ENCODE measurements around the gene NRARP. TPM values are rescaled to one million over a fixed set of nuclear protein-coding genes. Genes with fewer than 3 reads are reported as not detected.

The NRARP gene
- total and polyA plus RNA-seq, 2 of the 8 experiments (the other 6 are each of a cell fraction or from before 2014, with no cell fraction given): 32.5 to 37.2 TPM

GRCh38 chr9:137269231-137269772, 32.8 kb downstream of the NRARP start:
- Histone ChIP-seq H2BK12ac (ENCODE audit: low read depth, low read length) (no peak overlapping the region), H3K4me2 (ENCODE audit: insufficient read depth in 1 of 2, low read depth in 2 of 2, low read length in 2 of 2) (no peak overlapping the region), H3K23ac (ENCODE audit: insufficient read length) (no peak overlapping the region), H3K9me3 (ENCODE audit: insufficient read depth in 2 of 2, low read depth in 1 of 2, low read length in 1 of 2) (no peaks in the 10 kb centered on the region), H3K36me3 (ENCODE audit: control insufficient read depth in 2 of 4, insufficient read depth in 4 of 4, low read length in 3 of 4) (peaks cover 4 to 33% (median 23%) of the 10 kb centered on the region in 4 experiments; a peak in 7 of 8 replicates), H4K91ac (replicated peaks; ENCODE audit: insufficient read length, low read length) (no peak overlapping the region), H3K27me3 (replicated peaks in 1 of 4; ENCODE audit: control insufficient read depth in 3 of 4, extremely low read depth in 1 of 4, insufficient read depth in 3 of 4, low read length in 3 of 4) (no peaks in the 10 kb centered on the region), H2AK5ac (ENCODE audit: low read depth, low read length) (no peak overlapping the region), H3K9ac (replicated peaks in 1 of 4; ENCODE audit: extremely low read depth in 1 of 4, low read depth in 3 of 4, low read length in 3 of 4) (no peak overlapping the region), H2BK15ac (ENCODE audit: low read length) (no peak overlapping the region), H3K56ac (replicated peaks; ENCODE audit: insufficient read length, low read depth, low read length) (no peak overlapping the region), H3K79me2 (ENCODE audit: control insufficient read depth in 1 of 2, insufficient read depth in 2 of 2, low read length in 2 of 2) (no peaks in the 10 kb centered on the region), H3K18ac (ENCODE audit: extremely low read depth, low read length) (no peak overlapping the region), H3K4me1 (replicated peaks in 1 of 4; ENCODE audit: control insufficient read depth in 3 of 4, insufficient read depth in 4 of 4, low read length in 3 of 4) (peaks cover 0 to 4% (median 1%) of the 10 kb centered on the region in 4 experiments; a peak in 3 of 7 replicates), H3K27ac (ENCODE audit: low read depth, low read length) (no peak overlapping the region), H2AFZ (ENCODE audit: low read length) (no peak overlapping the region), H3K4me3 (ENCODE audit: extremely low read depth in 1 of 4, insufficient read depth in 2 of 4, low read depth in 3 of 4, low read length in 4 of 4) (no peak overlapping the region), H3K4ac (replicated peaks; ENCODE audit: insufficient read length, low read depth, low read length) (no peak overlapping the region), H3K14ac (ENCODE audit: insufficient read length) (no peak overlapping the region), H4K20me1 (replicated peaks in 1 of 2; ENCODE audit: control insufficient read depth in 1 of 2, insufficient read depth in 2 of 2, low read length in 2 of 2) (peaks cover 4 to 13% of the 10 kb centered on the region in 2 experiments), H4K8ac (ENCODE audit: extremely low read depth, insufficient read depth, low read length) (no peak overlapping the region), H2BK5ac (ENCODE audit: low read depth, low read length) (no peak overlapping the region), H3K79me1 (ENCODE audit: low read depth, low read length) (no peaks in the 10 kb centered on the region), H4K5ac (ENCODE audit: insufficient read length, low read depth, low read length) (no peak overlapping the region), H2BK120ac (replicated peaks; ENCODE audit: low read depth, low read length) (no peak overlapping the region), H2BK20ac (ENCODE audit: low read length) (no peak overlapping the region), H3K23me2 (ENCODE audit: low read depth, low read length) (peaks cover 2% of the 10 kb centered on the region; the same call in 1 of the 2 replicates)
- CTCF ChIA-PET (ENCODE audit: partially characterized antibody): interaction anchor here (1.1 to 1.9 kb wide), 3 partner anchors 11 to 33 kb away, joined by 3 to 6 read pairs (median 4); no protein-coding TSS in a partner anchor
- FAIRE-seq: no peak
- 96% methylated on average over 17 of the region's 17 CpGs; no CpG with 5 or more reads in 1 of the 2 experiments for WGBS, 2 experiments (ENCODE audit: extremely low coverage in 1 of 2, insufficient coverage in 1 of 2, insufficient read length in 1 of 2, insufficient replicate concordance in 2 of 2, low coverage in 1 of 2, low lambda C conversion rate in 2 of 2, missing lambda C conversion rate in 1 of 2)
- no peak for TF ChIP-seq MAFK (IDR thresholded peaks at IDR 0.05; ENCODE audit: low read depth, low read length)
- no peak for TF ChIP-seq BACH1 (IDR thresholded peaks at IDR 0.05; ENCODE audit: low read length)
- TF ChIP-seq SUZ12 (IDR thresholded peaks at IDR 0.05; ENCODE audit: low read length): no peak
- no peak for TF ChIP-seq E2F6 (IDR thresholded peaks at IDR 0.05)
- no peak for DNase-seq (ENCODE audit: low read depth in 1 of 2, low spot score in 2 of 2)
- POLR2A ChIA-PET (ENCODE audit: partially characterized antibody): interaction anchor here (1.7 to 69.9 kb wide), 3 partner anchors 12 to 34 kb away, joined by 4 to 1462 read pairs (median 1462); partner anchors contain the start of genes CYSRT1, NDOR1, NELFB and RNF208
